ENCODE results near the gene DSCAML1. TPM values are rescaled to one million over a fixed set of nuclear protein-coding genes. Genes with fewer than 3 reads are reported as not detected.

The DSCAML1 gene
- total RNA-seq, 1 experiment from 2014 or later: 0.15 TPM

DNA sequence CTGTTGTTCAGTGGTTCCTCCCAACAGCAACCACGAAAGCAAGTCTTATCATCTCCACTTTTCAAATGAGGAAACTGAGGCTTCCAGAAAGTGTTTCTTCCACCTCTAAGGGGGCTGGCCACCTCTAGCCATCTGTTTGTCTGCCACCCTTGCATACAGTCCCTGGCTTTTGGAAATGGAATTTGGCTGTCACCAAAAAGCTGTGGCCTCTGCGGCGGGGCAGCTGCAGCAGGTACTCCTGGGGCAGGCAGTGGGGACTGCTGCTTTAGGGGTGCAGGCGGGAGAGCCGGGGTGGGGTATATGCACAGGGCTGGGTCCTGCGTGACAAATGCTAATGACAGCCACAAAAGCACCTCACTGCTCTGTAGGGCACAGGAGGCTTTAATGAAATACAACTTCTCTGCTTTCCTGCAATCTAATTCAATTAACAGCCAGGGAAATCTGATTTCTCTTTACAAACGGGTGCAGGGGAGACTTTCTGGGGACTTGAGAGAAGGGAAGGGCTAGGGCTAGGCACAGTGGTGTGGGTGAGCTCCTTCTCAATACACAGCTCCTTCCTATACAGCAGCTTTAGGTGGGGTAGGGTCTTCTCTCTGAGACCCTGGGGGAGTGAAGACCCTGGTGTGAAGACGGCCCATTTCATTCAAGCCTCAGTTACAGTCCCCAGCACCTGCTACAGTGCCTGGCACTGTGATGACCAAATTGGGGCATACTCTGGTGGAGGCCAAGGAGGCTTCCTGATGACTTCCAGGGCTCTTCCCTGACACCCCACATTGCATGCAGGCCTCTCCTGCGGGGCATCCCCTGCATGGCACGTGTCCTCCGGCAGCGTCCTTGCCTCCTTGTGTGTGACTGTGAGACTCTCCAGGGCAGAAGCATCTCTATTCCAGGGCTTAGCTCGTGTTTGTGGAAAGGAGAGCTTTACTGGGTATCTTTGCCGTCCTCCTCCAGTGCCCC, 307.7 kb downstream of the DSCAML1 start:
- no peak overlapping the region for H4K5ac ChIP-seq (ENCODE audit: insufficient read length, low read depth, low read length)
- H3K27me3 Mint-ChIP-seq (ENCODE audit: low read depth): peaks cover 11% of the 10 kb centered on the region

More for the DNA sequence above, 307.7 kb downstream of the DSCAML1 start:
- Histone ChIP-seq H2BK5ac (ENCODE audit: insufficient read length, low read length) (no peak overlapping the region), H2BK120ac (ENCODE audit: low read depth, low read length, poor library complexity, severe bottlenecking) (no peak overlapping the region), H3K79me1 (ENCODE audit: insufficient read depth, low read depth, low read length, poor library complexity, severe bottlenecking) (no peaks in the 10 kb centered on the region), H2AFZ (ENCODE audit: low read length) (no peak overlapping the region), H3K18ac (ENCODE audit: insufficient read length, low read depth, low read length) (no peak overlapping the region), H3K9ac (ENCODE audit: extremely low read depth, insufficient read length, low read length) (no peak overlapping the region), H4K91ac (ENCODE audit: insufficient read length, low read depth, low read length) (no peak overlapping the region), H3K14ac (ENCODE audit: insufficient read depth, low read length) (no peak overlapping the region), H3K56ac (ENCODE audit: insufficient read length, low read depth, low read length) (no peak overlapping the region), H2AK5ac (ENCODE audit: insufficient read length, low read length) (no peak overlapping the region), H2BK15ac (ENCODE audit: low read depth, low read length) (no peak overlapping the region), H3K4me2 (ENCODE audit: insufficient read depth, insufficient read length, low read length) (no peak overlapping the region), H3T11ph (ENCODE audit: low read length) (no peak overlapping the region), H3K27me3 (ENCODE audit: insufficient read depth, low read length) (no peaks in the 10 kb centered on the region), H3K79me2 (ENCODE audit: insufficient read depth, low read length) (no peaks in the 10 kb centered on the region), H2BK12ac (ENCODE audit: insufficient read length, low read depth, low read length) (no peak overlapping the region), H3K9me3 (ENCODE audit: control insufficient read depth, low read depth, low read length) (no peaks in the 10 kb centered on the region), H3K4ac (ENCODE audit: low read depth, low read length) (no peak overlapping the region), H3K4me1 (ENCODE audit: insufficient read depth, low read length) (peaks cover 6% of the 10 kb centered on the region; the same call in 1 of the 2 replicates), H4K20me1 (ENCODE audit: control insufficient read depth, insufficient read depth, insufficient read length) (no peaks in the 10 kb centered on the region), H3K27ac (ENCODE audit: insufficient read length, low read depth, low read length) (no peak overlapping the region), H3K23ac (ENCODE audit: insufficient read length, low read depth, low read length) (no peak overlapping the region), H2BK20ac (ENCODE audit: low read depth, low read length, poor library complexity, severe bottlenecking) (no peak overlapping the region), H3K23me2 (ENCODE audit: insufficient read length, low read depth, low read length, poor library complexity, severe bottlenecking) (no peaks in the 10 kb centered on the region), H4K8ac (replicated peaks; ENCODE audit: insufficient read length, low read depth, low read length) (no peak overlapping the region)
- H3K36me3 Mint-ChIP-seq (ENCODE audit: insufficient read depth in 1 of 3, low read depth in 3 of 3): no peaks in the 10 kb centered on the region; a peak in 1 of 7 replicates
- TF ChIP-seq, protein P1, sequence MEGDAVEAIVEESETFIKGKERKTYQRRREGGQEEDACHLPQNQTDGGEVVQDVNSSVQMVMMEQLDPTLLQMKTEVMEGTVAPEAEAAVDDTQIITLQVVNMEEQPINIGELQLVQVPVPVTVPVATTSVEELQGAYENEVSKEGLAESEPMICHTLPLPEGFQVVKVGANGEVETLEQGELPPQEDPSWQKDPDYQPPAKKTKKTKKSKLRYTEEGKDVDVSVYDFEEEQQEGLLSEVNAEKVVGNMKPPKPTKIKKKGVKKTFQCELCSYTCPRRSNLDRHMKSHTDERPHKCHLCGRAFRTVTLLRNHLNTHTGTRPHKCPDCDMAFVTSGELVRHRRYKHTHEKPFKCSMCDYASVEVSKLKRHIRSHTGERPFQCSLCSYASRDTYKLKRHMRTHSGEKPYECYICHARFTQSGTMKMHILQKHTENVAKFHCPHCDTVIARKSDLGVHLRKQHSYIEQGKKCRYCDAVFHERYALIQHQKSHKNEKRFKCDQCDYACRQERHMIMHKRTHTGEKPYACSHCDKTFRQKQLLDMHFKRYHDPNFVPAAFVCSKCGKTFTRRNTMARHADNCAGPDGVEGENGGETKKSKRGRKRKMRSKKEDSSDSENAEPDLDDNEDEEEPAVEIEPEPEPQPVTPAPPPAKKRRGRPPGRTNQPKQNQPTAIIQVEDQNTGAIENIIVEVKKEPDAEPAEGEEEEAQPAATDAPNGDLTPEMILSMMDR (conservative IDR thresholded peaks at IDR 0.05): no peak
- peak overlapping the region in 1 of 3 experiments; percentile 70; a peak in 2 of 7 replicates for H3K27ac Mint-ChIP-seq
- no peaks in the 10 kb centered on the region for H3K9me3 Mint-ChIP-seq
- no peak for DNase-seq
- WGBS (ENCODE audit: extremely low coverage, insufficient read length, low lambda C conversion rate): no CpG with 5 or more reads among the region's 14 CpGs
- no peak overlapping the region for H3K4me3 Mint-ChIP-seq
- peaks cover 30 to 55% of the 10 kb centered on the region in 2 experiments for H3K4me1 Mint-ChIP-seq

All from H9 (cell line).